Activated naive CD4-positive, alpha-beta T cell treated with anti-CD3 and anti-CD28 coated beads, Interleukin-2, amount 10 ng/mL, durations not matched to agents 7 days and 5 days (primary cell): ENCODE results near the gene USP35.
A peak's percentile ranks its signal among the peaks of the same experiment; 100 is the strongest.

Experiments
- CTCF ChIA-PET: fragments of 350-600 bp; sonication (Branson Sonifier 250); formaldehyde crosslinking; loops from one replicate; lab custom pipeline; 2021; ENCODE audit warnings: antibody characterized with exemption; lab: Charles Lee
- DNase-seq: peaks from one replicate; pipeline ENCODE4 v3.0.0-alpha.2; 2020
- H3K27ac Mint-ChIP-seq: one replicate; pipeline ENCODE4 v1.8.0; 2021; ENCODE audit warnings: mild to moderate bottlenecking, moderate library complexity, mixed read lengths
- H3K27me3 Mint-ChIP-seq: one replicate; pipeline ENCODE4 v1.8.0; 2021; ENCODE audit warnings: mild to moderate bottlenecking, mixed read lengths
- H3K36me3 Mint-ChIP-seq: one replicate; pipeline ENCODE4 v1.8.0; 2021; ENCODE audit warnings: mixed read lengths
- H3K4me1 Mint-ChIP-seq: one replicate; pipeline ENCODE4 v1.8.0; 2021; ENCODE audit warnings: mixed read lengths
- H3K4me3 Mint-ChIP-seq: one replicate; pipeline ENCODE4 v1.8.0; 2021; ENCODE audit warnings: mild to moderate bottlenecking, moderate library complexity, mixed read lengths
- H3K9me3 Mint-ChIP-seq: one replicate; pipeline ENCODE4 v1.8.0; 2021; ENCODE audit warnings: mixed read lengths

The USP35 gene

GRCh38 chr11:78211565-78211964 lies 22.8 kb downstream of the USP35 start:
- H3K9me3 Mint-ChIP-seq: no peaks in the 10 kb centered on the region
- peaks cover 64% of the 10 kb centered on the region for H3K36me3 Mint-ChIP-seq
- CTCF ChIA-PET: no interaction called here
- H3K27ac Mint-ChIP-seq: no peak overlapping the region
- no peak for DNase-seq
- H3K4me1 Mint-ChIP-seq: peaks cover 3% of the 10 kb centered on the region
- no peak overlapping the region for H3K4me3 Mint-ChIP-seq
- no peaks in the 10 kb centered on the region for H3K27me3 Mint-ChIP-seq

DNA sequence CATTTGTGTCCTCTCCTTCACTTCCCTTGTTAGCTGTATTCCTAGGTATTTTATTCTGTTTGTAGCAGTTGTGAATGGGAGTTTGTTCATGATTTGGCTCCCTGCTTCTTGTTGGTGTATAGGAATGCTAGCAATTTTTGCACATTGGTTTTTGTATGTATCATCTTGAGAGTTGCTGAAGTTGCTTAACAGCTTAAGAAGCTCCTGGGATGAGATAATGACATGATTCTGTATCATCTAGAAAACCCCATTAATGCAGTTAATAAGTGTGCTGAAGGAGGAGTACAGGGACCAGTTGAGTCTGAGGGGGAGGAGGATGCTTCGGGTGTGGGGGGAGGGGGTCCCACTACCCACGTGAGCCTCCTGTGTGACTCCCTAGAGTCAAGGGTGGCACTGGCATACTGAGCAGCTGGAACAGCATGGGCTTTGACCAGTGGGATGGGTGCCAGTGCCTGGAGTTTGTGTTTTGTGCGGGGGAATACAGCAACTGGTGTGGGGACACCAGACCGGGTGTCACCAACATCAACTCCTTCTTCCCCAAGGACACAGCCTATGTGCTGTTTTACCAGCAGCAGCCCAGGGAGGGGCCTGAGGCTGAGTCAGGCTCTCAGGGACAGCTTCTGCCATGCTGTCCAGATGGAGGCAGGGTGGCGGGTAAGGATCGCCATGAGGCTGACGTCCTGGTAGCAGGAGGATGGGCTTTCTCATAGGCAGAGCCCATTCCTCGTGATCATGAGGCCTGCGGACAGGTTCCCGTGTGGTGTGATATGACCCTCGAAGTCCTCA lies 24.1 kb downstream of the USP35 start:
- DNase-seq: peak; percentile 15
- Mint-ChIP-seq H3K36me3 (peaks cover 70% of the 10 kb centered on the region), H3K27ac (no peak overlapping the region), H3K4me1 (peaks cover 7% of the 10 kb centered on the region), H3K27me3 (no peaks in the 10 kb centered on the region), H3K4me3 (no peak overlapping the region), H3K9me3 (no peaks in the 10 kb centered on the region)
- CTCF ChIA-PET: no interaction called here

DNA sequence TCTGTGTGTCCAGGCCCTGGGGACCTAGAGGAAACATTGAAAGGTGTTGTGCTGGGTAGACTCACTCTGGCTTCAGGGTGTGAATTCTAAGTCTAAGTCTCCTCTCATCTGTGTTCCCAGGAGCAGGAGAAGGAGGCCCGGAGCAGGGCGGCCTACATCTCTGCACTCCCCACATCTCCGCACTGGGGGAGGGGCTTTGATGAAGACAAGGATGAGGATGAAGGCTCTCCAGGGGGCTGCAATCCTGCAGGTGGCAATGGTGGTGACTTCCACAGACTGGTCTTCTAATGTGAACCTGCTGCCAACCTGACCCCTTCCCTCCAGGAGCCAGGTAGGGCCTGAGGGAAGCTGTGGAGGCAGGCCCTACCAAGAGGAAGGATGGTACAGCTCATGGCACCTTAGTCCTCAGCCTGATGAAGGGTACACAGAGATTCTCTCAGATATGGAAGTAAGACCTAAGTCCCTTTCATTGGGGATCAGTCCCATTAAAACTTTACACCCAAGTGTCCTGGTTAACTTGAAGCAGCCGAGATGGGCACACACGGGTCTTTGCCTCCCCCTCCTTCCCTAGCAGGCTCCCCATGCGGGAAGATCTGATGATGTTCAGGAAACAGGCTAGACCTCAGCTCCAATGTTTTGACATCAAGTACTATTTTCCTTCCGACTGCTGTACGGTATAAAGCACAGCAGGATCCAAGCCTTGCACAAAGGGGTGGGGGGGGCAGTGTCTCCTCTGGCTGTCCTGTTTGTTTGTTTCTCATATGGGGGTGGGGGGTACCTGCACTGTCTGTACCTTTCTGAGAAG lies 25.0 kb downstream of the USP35 start:
- Mint-ChIP-seq H3K4me3 (no peak overlapping the region), H3K4me1 (peaks cover 7% of the 10 kb centered on the region), H3K9me3 (no peaks in the 10 kb centered on the region), H3K27me3 (no peaks in the 10 kb centered on the region), H3K27ac (peak overlapping the region; percentile 34), H3K36me3 (peaks cover 66% of the 10 kb centered on the region)
- CTCF ChIA-PET: interaction anchor here (0.8 kb wide), 1 partner anchor 20 kb away, joined by 3 read pairs; no protein-coding TSS in a partner anchor
- DNase-seq: peak; percentile 19

GRCh38 chr11:78214331-78215194 lies 25.8 kb downstream of the USP35 start:
- H3K27me3 Mint-ChIP-seq: no peaks in the 10 kb centered on the region
- CTCF ChIA-PET: interaction anchor here (0.8 kb wide), 1 partner anchor 21 kb away, joined by 3 read pairs; no protein-coding TSS in a partner anchor
- DNase-seq: peak; percentile 11
- H3K4me1 Mint-ChIP-seq: peaks cover 7% of the 10 kb centered on the region
- H3K36me3 Mint-ChIP-seq: peaks cover 64% of the 10 kb centered on the region
- H3K9me3 Mint-ChIP-seq: no peaks in the 10 kb centered on the region
- peak overlapping the region; percentile 31 for H3K27ac Mint-ChIP-seq
- no peak overlapping the region for H3K4me3 Mint-ChIP-seq

DNA sequence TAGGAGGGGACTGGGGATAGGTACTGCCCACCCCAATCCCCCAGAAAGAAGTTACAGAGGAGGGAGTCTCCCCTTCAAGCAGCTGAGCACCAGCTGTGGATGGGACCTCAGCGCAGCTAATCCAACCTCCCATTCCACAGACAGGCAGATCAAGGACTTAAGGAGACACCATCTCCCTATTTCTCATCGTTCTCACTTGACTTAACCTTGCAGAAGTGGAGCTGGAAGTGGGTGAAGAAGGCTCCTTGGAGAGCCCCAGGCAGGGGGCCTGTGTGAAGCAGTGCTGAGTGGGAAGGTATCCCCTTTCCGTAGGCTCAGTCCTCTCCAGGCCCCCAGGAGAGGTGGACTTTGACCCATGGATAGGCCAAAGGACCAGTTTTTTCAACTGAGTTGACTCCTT lies 27.3 kb downstream of the USP35 start:
- peak; percentile 3 for DNase-seq
- no peaks in the 10 kb centered on the region for H3K9me3 Mint-ChIP-seq
- no peak overlapping the region for H3K27ac Mint-ChIP-seq
- CTCF ChIA-PET: interaction anchor here (1.0 kb wide), 1 partner anchor 13 kb away, joined by 4 read pairs; no protein-coding TSS in a partner anchor
- H3K27me3 Mint-ChIP-seq: no peaks in the 10 kb centered on the region
- H3K4me3 Mint-ChIP-seq: no peak overlapping the region
- H3K36me3 Mint-ChIP-seq: peaks cover 58% of the 10 kb centered on the region
- H3K4me1 Mint-ChIP-seq: peaks cover 11% of the 10 kb centered on the region

GRCh38 chr11:78216571-78217287 lies 28.0 kb downstream of the USP35 start:
- peak; percentile 0 for DNase-seq
- Mint-ChIP-seq H3K36me3 (peaks cover 58% of the 10 kb centered on the region), H3K27ac (peak overlapping the region; percentile 29), H3K27me3 (no peaks in the 10 kb centered on the region), H3K9me3 (no peaks in the 10 kb centered on the region), H3K4me1 (peaks cover 11% of the 10 kb centered on the region), H3K4me3 (no peak overlapping the region)
- CTCF ChIA-PET: interaction anchor here (1.0 kb wide), 1 partner anchor 14 kb away, joined by 4 read pairs; no protein-coding TSS in a partner anchor

DNA sequence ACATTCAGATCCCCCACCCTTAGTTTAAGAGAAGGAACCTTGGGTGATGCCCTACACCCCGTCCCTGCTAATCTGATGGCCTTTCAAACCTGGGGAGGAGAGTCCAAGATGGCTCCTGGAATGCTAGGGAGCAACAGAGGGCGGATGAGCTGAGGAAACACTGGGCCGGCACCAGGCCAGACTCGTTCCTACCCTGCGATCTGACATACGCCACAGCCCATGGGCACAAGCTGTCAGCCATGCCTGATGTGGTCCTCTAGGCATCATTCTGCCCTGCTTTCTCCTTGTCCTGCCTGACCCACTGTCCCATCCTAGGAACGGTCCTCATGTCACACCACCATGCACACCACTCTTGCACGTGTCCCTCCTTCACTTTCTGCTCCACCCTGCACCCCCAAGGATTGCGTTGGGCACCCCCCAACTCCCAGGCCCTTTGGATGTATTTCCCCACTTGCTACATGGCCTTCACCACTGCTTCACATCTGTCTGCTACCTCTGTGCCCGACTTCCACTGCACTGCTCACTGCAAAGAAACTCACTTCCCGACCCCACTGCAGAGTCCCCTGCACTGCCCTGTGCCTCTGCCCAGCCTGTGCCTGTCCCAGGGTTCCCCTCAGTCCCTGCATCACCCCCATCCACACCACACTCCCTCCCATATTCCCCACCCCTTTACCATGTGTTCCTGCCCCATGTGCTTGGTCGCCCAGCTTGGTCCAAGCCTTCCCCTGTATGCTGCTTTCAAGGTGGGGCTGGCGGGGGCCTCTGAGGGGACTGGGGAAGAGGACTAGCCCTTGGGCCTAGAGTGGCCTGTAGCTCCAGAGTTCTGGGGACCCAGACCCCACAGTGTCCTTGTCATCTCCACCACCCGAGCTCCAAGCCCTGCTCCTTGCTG lies 29.2 kb downstream of the USP35 start:
- no peak overlapping the region for H3K4me3 Mint-ChIP-seq
- CTCF ChIA-PET: no interaction called here
- no peaks in the 10 kb centered on the region for H3K27me3 Mint-ChIP-seq
- DNase-seq: peak; percentile 12
- H3K4me1 Mint-ChIP-seq: peaks cover 11% of the 10 kb centered on the region
- peaks cover 52% of the 10 kb centered on the region for H3K36me3 Mint-ChIP-seq
- H3K9me3 Mint-ChIP-seq: no peaks in the 10 kb centered on the region
- H3K27ac Mint-ChIP-seq: no peak overlapping the region

- CTCF ChIA-PET: interaction anchor here (0.7 to 1.3 kb wide), 2 partner anchors 9 to 346 kb away, joined by 4 to 7 read pairs; no protein-coding TSS in a partner anchor
- no peaks in the 10 kb centered on the region for H3K27me3 Mint-ChIP-seq
- peak; percentile 7 for DNase-seq
- no peak overlapping the region for H3K4me3 Mint-ChIP-seq
- H3K9me3 Mint-ChIP-seq: no peaks in the 10 kb centered on the region
- H3K4me1 Mint-ChIP-seq: peaks cover 15% of the 10 kb centered on the region
- no peak overlapping the region for H3K27ac Mint-ChIP-seq
- peaks cover 53% of the 10 kb centered on the region for H3K36me3 Mint-ChIP-seq
Measured at GRCh38 chr11:78218707-78219492, 30.2 kb downstream of the USP35 start.

- peak; percentile 14 for DNase-seq
- H3K4me3 Mint-ChIP-seq: no peak overlapping the region
- H3K27me3 Mint-ChIP-seq: no peaks in the 10 kb centered on the region
- CTCF ChIA-PET: interaction anchor here (1.3 kb wide), 1 partner anchor 9 kb away, joined by 7 read pairs; no protein-coding TSS in a partner anchor
- peaks cover 53% of the 10 kb centered on the region for H3K36me3 Mint-ChIP-seq
- no peaks in the 10 kb centered on the region for H3K9me3 Mint-ChIP-seq
- no peak overlapping the region for H3K27ac Mint-ChIP-seq
- H3K4me1 Mint-ChIP-seq: peaks cover 17% of the 10 kb centered on the region
Measured at GRCh38 chr11:78219493-78220217, 30.9 kb downstream of the USP35 start.

GRCh38 chr11:78220218-78221157 lies 31.8 kb downstream of the USP35 start:
- Mint-ChIP-seq H3K4me3 (no peak overlapping the region), H3K36me3 (peaks cover 55% of the 10 kb centered on the region), H3K27me3 (no peaks in the 10 kb centered on the region), H3K9me3 (no peaks in the 10 kb centered on the region), H3K27ac (no peak overlapping the region), H3K4me1 (peaks cover 25% of the 10 kb centered on the region)
- DNase-seq: peak; percentile 19
- CTCF ChIA-PET: interaction anchor here (1.0 to 1.3 kb wide), 2 partner anchors 8 to 17 kb away, joined by 4 to 7 read pairs; no protein-coding TSS in a partner anchor
